ENCODE results near the gene NENF. TPM values are rescaled to one million over a fixed set of nuclear protein-coding genes. Genes with fewer than 3 reads are reported as not detected.
"Not testable (repeated sequence)": the region's sequence is repeated elsewhere in the genome, so short reads cannot be mapped to it uniquely, and the experiment has no call there.

Gene NENF
- total RNA-seq, 2 donors from 2014 or later, result 43.4 to 43.9 TPM

DNA sequence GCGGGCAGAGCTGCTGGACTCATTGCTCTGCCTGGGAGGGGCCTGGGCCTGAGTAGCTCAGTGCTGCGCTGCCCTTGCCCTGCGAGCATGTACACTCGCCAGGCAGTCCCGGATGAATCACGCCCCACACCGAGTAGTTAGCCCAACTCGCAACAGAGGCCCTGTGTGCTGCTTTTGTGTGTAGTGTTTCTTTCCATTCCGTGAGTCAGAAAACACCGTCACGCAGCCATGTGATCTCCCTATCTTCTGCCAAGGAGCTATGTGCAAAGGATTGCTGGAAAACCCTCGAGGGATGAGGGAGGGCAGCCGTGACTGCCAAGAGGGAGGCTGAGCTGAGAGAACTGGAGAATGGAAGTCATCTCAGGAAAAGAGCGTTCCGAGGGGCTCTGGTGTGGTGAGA, 37.3 kb downstream of the NENF start:
- H3K36me3 ChIP-seq, result no peaks in the 10 kb centered on the region
- H3K9ac ChIP-seq (ENCODE audit: low read depth in 2 of 2, low read length in 2 of 2), result no peak overlapping the region
- H3K27ac ChIP-seq, result no peak overlapping the region
- no peaks in the 10 kb centered on the region for H3K9me3 ChIP-seq
- TF ChIP-seq, protein P1, sequence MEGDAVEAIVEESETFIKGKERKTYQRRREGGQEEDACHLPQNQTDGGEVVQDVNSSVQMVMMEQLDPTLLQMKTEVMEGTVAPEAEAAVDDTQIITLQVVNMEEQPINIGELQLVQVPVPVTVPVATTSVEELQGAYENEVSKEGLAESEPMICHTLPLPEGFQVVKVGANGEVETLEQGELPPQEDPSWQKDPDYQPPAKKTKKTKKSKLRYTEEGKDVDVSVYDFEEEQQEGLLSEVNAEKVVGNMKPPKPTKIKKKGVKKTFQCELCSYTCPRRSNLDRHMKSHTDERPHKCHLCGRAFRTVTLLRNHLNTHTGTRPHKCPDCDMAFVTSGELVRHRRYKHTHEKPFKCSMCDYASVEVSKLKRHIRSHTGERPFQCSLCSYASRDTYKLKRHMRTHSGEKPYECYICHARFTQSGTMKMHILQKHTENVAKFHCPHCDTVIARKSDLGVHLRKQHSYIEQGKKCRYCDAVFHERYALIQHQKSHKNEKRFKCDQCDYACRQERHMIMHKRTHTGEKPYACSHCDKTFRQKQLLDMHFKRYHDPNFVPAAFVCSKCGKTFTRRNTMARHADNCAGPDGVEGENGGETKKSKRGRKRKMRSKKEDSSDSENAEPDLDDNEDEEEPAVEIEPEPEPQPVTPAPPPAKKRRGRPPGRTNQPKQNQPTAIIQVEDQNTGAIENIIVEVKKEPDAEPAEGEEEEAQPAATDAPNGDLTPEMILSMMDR (IDR thresholded peaks at IDR 0.05), result no peak
- H3K4me3 ChIP-seq, result no peak overlapping the region
- intact Hi-C loops (cut with DNase I), result loop anchor here (10.0 kb wide), 1 partner anchor 285 kb away; no protein-coding TSS in a partner anchor
- H3K27me3 ChIP-seq, result no peaks in the 10 kb centered on the region
- no peaks in the 10 kb centered on the region for H3K4me1 ChIP-seq
- peak; percentile 50 for DNase-seq

DNA sequence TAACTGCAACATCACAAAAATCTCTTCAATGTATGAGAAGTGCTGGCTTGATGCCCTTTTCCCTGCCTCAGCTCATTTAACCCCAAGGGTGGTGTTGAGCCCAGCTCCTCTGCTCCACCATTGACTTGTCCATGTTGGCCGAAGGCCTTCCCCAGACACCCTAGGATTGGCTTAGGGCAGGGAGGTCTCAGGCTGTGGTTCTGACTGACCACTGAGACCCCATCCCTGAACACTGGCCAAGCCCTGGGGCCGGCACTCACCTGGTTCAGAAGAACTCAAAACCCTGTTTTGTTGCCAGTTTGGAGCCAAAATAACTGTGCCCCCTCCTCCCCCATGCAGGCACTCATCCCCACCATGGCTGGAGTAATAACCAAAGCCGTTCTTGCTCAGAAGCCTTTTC, 38.6 kb downstream of the NENF start:
- Histone ChIP-seq H3K27me3 (no peaks in the 10 kb centered on the region), H3K9me3 (no peaks in the 10 kb centered on the region), H3K36me3 (no peaks in the 10 kb centered on the region), H3K4me3 (no peak overlapping the region), H3K27ac (no peak overlapping the region), H3K9ac (ENCODE audit: low read depth in 2 of 2, low read length in 2 of 2) (no peak overlapping the region), H3K4me1 (no peaks in the 10 kb centered on the region)
- TF ChIP-seq, protein P1 (IDR thresholded peaks at IDR 0.05), result no peak
- intact Hi-C loops (cut with DNase I), result loop anchor here (10.0 kb wide), 1 partner anchor 284 kb away; no protein-coding TSS in a partner anchor
- no peak for DNase-seq

DNA sequence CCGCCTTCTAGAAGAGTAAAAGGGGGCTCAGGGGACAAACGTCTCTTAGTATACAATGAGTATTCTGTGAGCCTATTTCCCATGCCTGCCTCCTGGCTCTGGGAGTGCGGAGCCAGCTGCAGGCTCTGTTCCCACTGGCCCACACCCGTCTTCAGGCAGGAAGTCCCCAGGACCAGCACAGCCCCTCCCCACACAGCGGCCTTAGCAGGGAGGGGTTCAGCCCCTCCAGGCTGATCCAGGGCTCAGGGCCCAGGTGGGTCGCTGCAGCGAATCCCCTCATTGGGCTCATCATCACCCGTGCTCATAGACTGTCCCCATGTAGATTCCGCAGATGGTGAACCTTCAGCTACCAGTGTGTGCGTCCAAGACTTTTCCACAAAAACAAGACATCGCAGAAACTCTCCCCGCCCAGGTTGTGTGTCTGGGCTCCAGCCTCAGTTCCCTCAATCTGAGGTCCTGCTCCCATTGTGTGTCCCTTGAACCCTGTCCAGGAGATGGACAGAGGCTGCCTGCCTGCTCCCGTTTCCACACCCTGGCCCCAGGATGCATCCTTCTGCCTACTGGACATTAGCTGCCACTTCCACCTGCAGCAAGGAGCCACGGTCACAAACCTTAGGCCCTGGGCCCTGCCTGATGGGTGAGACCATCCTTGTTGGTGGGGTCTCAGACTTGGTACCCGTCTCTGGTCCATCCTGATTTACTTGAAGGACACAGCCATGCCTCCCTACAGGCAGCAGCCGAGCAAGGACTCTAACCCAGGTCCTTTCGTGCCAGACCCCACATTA, 39.4 kb downstream of the NENF start:
- Histone ChIP-seq H3K27ac (no peak overlapping the region), H3K27me3 (no peaks in the 10 kb centered on the region), H3K9me3 (no peaks in the 10 kb centered on the region), H3K36me3 (no peaks in the 10 kb centered on the region), H3K9ac (ENCODE audit: low read depth in 2 of 2, low read length in 2 of 2) (no peak overlapping the region), H3K4me1 (no peaks in the 10 kb centered on the region), H3K4me3 (no peak overlapping the region)
- DNase-seq, result no peak
- intact Hi-C loops (cut with DNase I), result loop anchor here (10.0 kb wide), 1 partner anchor 283 kb away; no protein-coding TSS in a partner anchor
- TF ChIP-seq, protein P1 (IDR thresholded peaks at IDR 0.05), result no peak

DNA sequence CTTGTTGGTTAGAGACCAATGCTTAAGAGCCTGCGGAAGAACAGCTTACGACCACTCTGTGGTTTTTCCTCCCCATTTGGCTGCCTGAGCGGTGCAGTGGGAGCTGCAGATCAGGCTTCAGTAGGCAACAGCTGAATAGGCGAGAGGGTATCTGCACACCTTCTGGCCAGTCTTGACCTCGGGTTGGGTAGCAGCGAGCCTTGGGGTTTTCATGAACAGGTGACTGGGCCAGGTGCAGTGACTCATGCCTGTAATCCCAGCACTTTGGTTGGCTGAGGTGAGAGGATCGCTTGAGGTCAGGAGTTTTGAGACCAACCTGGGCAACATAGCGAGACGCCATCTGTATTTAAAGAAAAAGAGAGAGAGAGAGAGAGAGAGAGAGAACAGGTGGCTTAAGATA, 41.0 kb downstream of the NENF start:
- Histone ChIP-seq H3K9ac (ENCODE audit: low read depth in 2 of 2, low read length in 2 of 2) (no peak overlapping the region), H3K27me3 (no peaks in the 10 kb centered on the region), H3K9me3 (no peaks in the 10 kb centered on the region), H3K4me3 (no peak overlapping the region), H3K36me3 (no peaks in the 10 kb centered on the region), H3K27ac (no peak overlapping the region), H3K4me1 (no peaks in the 10 kb centered on the region)
- TF ChIP-seq, protein P1 (IDR thresholded peaks at IDR 0.05), result no peak
- DNase-seq, result no peak
- intact Hi-C loops (cut with DNase I), result loop anchor here (10.0 kb wide), 1 partner anchor 281 kb away; no protein-coding TSS in a partner anchor

DNA sequence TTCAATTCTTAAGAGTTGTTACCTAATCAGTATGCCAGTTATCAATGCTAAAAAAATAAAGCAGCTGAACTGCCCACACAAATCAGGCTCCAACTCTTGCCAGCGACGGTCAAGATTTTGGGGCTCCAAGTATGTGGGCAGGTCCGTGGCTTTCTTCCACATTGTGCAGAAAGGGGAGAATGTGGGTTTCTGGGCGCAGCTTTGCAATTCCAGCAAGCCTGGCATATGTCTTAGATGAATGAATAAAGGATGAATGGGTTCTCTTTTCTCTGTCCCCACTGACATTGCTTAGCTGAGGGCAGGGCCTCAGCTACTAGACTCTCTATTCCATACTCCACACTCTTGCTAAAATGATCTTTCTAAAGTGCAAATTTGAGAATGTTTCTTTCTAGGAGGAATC, 42.4 kb downstream of the NENF start:
- Histone ChIP-seq H3K27ac (no peak overlapping the region), H3K9ac (ENCODE audit: low read depth in 2 of 2, low read length in 2 of 2) (no peak overlapping the region), H3K4me1 (no peaks in the 10 kb centered on the region), H3K9me3 (no peaks in the 10 kb centered on the region), H3K36me3 (no peaks in the 10 kb centered on the region), H3K4me3 (no peak overlapping the region), H3K27me3 (no peaks in the 10 kb centered on the region)
- no peak for DNase-seq
- intact Hi-C loops (cut with DNase I), result loop anchor here (10.0 kb wide), 1 partner anchor 280 kb away; no protein-coding TSS in a partner anchor
- TF ChIP-seq, protein P1 (IDR thresholded peaks at IDR 0.05), result no peak

DNA sequence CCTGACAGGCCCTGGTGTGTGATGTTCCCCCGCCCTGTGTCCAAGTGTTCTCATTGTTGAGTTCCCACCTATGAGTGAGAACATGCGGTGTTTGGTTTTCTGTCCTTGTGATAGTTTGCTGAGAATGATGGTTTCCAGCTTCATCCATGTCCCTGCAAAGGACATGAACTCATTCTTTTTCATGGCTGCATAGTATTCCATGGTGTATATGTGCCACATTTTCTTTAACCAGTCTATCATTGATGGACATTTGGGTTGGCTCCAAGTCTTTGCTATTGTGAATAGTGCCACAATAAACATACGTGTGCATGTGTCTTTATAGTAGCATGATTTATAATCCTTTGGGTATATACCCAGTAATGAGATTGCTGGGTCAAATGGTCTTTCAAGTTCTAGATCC, 43.1 kb downstream of the NENF start:
- intact Hi-C loops (cut with DNase I), result loop anchor here (10.0 kb wide), 1 partner anchor 279 kb away; no protein-coding TSS in a partner anchor
- not testable (repeated sequence) for H3K27me3 ChIP-seq; H3K4me3 ChIP-seq; H3K36me3 ChIP-seq; DNase-seq; H3K4me1 ChIP-seq; H3K9ac ChIP-seq (ENCODE audit: low read depth in 2 of 2, low read length in 2 of 2); H3K27ac ChIP-seq; H3K9me3 ChIP-seq

Measured in colonic mucosa (tissue), 4 donors.